A673 (cell line): ENCODE results near the gene LILRB3. TPM values are rescaled to one million over a fixed set of nuclear protein-coding genes. Genes with fewer than 3 reads are reported as not detected.
A peak's percentile ranks its signal among the peaks of the same experiment; 100 is the strongest.

Experiments
- BruUV-seq: library from RNA; stranded (reverse); fragments of 400-500 nt; replicated peaks from 2 replicates; lab custom pipeline; 2021; lab: Mats Ljungman, UMichigan
- CTCF ChIA-PET: fragments of 300-600 bp; sonication (Branson Sonifier 250); formaldehyde crosslinking; loops from one replicate; lab custom pipeline; 2022; ENCODE audit warnings: antibody characterized with exemption; lab: Charles Lee
- POLR2A ChIA-PET: fragments of 300-600 bp; sonication (Branson Sonifier 250); formaldehyde crosslinking; loops from one replicate; lab custom pipeline; 2022; ENCODE audit warnings: antibody characterized with exemption; ENCODE audit not compliant: low non-redundant PET; lab: Charles Lee
- DNase-seq: peaks from one replicate; pipeline ENCODE4 v3.0.0-alpha.2; 2015; ENCODE audit warnings: low spot score
- H3K27ac ChIP-seq: fragments of 200-600 bp; sonication (generic); 2 replicates; pipeline ENCODE4 v1.5.1; 2016; ENCODE audit warnings: mixed run types, low read depth, mild to moderate bottlenecking, mixed read lengths, antibody characterized with exemption, low read length; ENCODE audit not compliant: poor library complexity, severe bottlenecking
- H3K27me3 ChIP-seq: fragments of 200-600 bp; sonication (generic); replicated peaks from 2 replicates; pipeline ENCODE4 v1.6.1; 2017; ENCODE audit warnings: mixed run types, low read depth, mild to moderate bottlenecking, mixed read lengths, antibody characterized with exemption, low read length; ENCODE audit not compliant: insufficient read depth, poor library complexity
- H3K36me3 ChIP-seq: fragments of 200-600 bp; sonication (generic); 2 replicates; pipeline ENCODE4 v1.6.1; 2016; ENCODE audit warnings: mixed run types, mild to moderate bottlenecking, mixed read lengths, antibody characterized with exemption, low read length; ENCODE audit not compliant: insufficient read depth, poor library complexity, severe bottlenecking
- H3K4me1 ChIP-seq: fragments of 200-600 bp; sonication (generic); 2 replicates; pipeline ENCODE4 v1.6.1; 2017; ENCODE audit warnings: mixed run types, mild to moderate bottlenecking, mixed read lengths, antibody characterized with exemption, low read length; ENCODE audit not compliant: insufficient read depth, poor library complexity, severe bottlenecking
- H3K4me3 ChIP-seq: fragments of 200-600 bp; sonication (generic); 2 replicates; pipeline ENCODE4 v1.5.1; 2016; ENCODE audit warnings: low read depth, mixed run types, mild to moderate bottlenecking, mixed read lengths, low read length; ENCODE audit not compliant: poor library complexity, severe bottlenecking
- H3K9me3 ChIP-seq: fragments of 200-600 bp; sonication (generic); 2 replicates; pipeline ENCODE4 v1.6.1; 2016; ENCODE audit warnings: mixed run types, low read depth, mild to moderate bottlenecking, mixed read lengths, antibody characterized with exemption, low read length; ENCODE audit not compliant: poor library complexity, severe bottlenecking
- EZH2 ChIP-seq: fragments of 200-600 bp; sonication (generic); IDR thresholded peaks from 2 replicates; pipeline ENCODE4 v1.6.1; 2017; ENCODE audit warnings: borderline replicate concordance, low read depth, mild to moderate bottlenecking, mixed read lengths, antibody characterized with exemption, low read length; ENCODE audit not compliant: poor library complexity, severe bottlenecking
- intact Hi-C: fragments of 100-400 bp; cut with micrococcal nuclease; formaldehyde crosslinking; loops from one replicate; pipeline ENCODE4 v1.10.0; 2022; ENCODE audit not compliant: unreplicated experiment
- total RNA-seq: library from RNA; stranded (reverse); gene quantifications from 2 replicates; pipeline ENCODE4 v1.2.3, GENCODE V29; 2021
- TF ChIP-seq, protein P1 (sequence below): fragments of 300-800, 200-600 bp; sonication (generic); conservative IDR thresholded peaks from 2 replicates; pipeline ENCODE4 v1.5.1; 2017; ENCODE audit warnings: low read depth, mild to moderate bottlenecking, antibody characterized with exemption, low read length, moderate library complexity, mixed read lengths

LILRB3 gene
- total RNA-seq, 1 experiment from 2014 or later, result not detected

DNA sequence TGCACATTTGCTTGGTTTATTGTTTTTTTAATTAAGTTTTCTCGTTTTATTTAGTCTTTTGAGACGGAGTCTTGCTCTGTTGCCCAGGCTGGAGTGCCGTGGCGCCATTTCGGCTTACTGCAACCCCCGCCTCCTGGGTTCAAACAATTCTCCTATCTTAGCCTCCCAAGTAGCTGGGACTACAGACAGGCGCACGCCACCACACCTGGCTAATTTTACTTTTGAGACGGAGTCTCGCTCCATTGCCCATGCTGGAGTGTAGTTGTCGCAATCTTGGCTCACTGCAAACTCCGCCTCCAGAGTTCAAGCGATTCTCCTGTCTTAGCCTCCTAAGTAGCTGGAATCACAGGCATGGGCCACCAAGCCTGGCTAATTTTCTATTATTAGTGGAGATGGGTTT is 20.8 kb downstream of the LILRB3 start:
- BruUV-seq, result no TSS peak
- no peak for DNase-seq
- POLR2A ChIA-PET, result interaction anchor here (0.7 kb wide), 1 partner anchor 11 kb away, joined by 3 read pairs; the partner anchor contains the start of gene TSEN34
- Histone ChIP-seq H3K27me3 (no peaks in the 10 kb centered on the region), H3K27ac (peak overlapping the region; percentile 97), H3K4me3 (peak overlapping the region; percentile 90), H3K9me3 (no peaks in the 10 kb centered on the region), H3K36me3 (peaks cover 60% of the 10 kb centered on the region), H3K4me1 (peaks cover 36% of the 10 kb centered on the region)
- TF ChIP-seq EZH2, result no peak
- TF ChIP-seq, protein P1, sequence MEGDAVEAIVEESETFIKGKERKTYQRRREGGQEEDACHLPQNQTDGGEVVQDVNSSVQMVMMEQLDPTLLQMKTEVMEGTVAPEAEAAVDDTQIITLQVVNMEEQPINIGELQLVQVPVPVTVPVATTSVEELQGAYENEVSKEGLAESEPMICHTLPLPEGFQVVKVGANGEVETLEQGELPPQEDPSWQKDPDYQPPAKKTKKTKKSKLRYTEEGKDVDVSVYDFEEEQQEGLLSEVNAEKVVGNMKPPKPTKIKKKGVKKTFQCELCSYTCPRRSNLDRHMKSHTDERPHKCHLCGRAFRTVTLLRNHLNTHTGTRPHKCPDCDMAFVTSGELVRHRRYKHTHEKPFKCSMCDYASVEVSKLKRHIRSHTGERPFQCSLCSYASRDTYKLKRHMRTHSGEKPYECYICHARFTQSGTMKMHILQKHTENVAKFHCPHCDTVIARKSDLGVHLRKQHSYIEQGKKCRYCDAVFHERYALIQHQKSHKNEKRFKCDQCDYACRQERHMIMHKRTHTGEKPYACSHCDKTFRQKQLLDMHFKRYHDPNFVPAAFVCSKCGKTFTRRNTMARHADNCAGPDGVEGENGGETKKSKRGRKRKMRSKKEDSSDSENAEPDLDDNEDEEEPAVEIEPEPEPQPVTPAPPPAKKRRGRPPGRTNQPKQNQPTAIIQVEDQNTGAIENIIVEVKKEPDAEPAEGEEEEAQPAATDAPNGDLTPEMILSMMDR, result no peak
- intact Hi-C loops, result no loop called here
- CTCF ChIA-PET, result no interaction called here

DNA sequence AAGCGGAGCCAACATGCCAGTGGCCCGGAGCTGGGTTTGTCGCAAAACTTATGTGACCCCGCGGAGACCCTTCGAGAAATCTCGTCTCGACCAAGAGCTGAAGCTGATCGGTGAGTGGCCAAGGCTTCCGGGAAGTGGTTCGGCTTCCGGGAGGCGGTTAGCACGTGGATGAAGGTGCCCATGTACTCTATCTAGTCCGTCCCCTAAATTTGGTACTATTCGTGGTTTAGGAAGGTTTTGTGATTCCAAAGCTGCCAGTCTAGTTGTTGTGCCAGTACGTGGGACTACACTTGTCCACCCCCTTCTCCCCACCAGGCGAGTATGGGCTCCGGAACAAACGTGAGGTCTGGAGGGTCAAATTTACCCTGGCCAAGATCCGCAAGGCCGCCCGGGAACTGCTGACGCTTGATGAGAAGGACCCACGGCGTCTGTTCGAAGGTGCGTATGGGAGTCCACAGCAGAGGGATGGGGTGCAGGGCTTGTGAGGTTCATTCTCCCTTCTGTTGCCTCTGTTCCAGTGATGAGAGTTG is 21.6 kb downstream of the LILRB3 start:
- no peaks in the 10 kb centered on the region for H3K27me3 ChIP-seq

DNA sequence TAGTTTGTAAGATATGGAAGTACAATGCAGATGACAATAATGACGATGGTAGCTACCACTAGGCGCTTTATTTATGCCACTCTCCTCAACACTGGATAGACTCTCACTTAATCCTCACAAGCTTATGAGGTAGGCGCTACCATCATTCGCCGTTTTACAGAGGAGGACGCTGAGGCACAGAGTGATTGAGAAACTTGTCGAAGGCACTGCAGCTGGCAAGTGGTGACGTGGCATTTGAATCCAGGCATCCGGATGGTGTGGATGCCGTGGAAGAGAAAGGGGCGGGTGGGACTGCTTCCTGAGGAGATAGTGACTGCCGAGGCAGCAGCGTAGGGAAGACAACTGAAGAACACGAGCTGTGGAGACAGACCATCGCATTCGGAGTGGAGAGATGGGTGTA is 23.4 kb downstream of the LILRB3 start:
- intact Hi-C loops, result no loop called here
- no peak for TF ChIP-seq EZH2
- TF ChIP-seq, protein P1, result no peak
- no peak for DNase-seq
- CTCF ChIA-PET, result no interaction called here
- Histone ChIP-seq H3K27me3 (no peaks in the 10 kb centered on the region), H3K9me3 (no peaks in the 10 kb centered on the region), H3K27ac (peak overlapping the region; percentile 9), H3K36me3 (peaks cover 44% of the 10 kb centered on the region), H3K4me1 (peaks cover 29% of the 10 kb centered on the region), H3K4me3 (no peak overlapping the region)
- POLR2A ChIA-PET, result interaction anchor here (1.2 kb wide), 1 partner anchor 10 kb away, joined by 6 read pairs; the partner anchor contains the start of gene MBOAT7
- no TSS peak for BruUV-seq

More for the DNA sequence above, 21.6 kb downstream of the LILRB3 start:
- POLR2A ChIA-PET, result interaction anchor here (0.6 to 1.0 kb wide), 4 partner anchors 11 to 1269 kb away, joined by 3 to 6 read pairs (median 5); partner anchors contain the start of genes MBOAT7 and TSEN34
- peaks cover 53% of the 10 kb centered on the region for H3K36me3 ChIP-seq
- H3K9me3 ChIP-seq, result no peaks in the 10 kb centered on the region
- TF ChIP-seq EZH2, result no peak
- TF ChIP-seq, protein P1, result no peak
- no peak for DNase-seq
- intact Hi-C loops, result no loop called here
- CTCF ChIA-PET, result no interaction called here
- H3K4me3 ChIP-seq, result peak overlapping the region; percentile 90
- TSS peak; percentile 67 for BruUV-seq
- H3K27ac ChIP-seq, result peak overlapping the region; percentile 97
- H3K4me1 ChIP-seq, result peaks cover 36% of the 10 kb centered on the region
